BJ (cell line): ENCODE results near the gene HIGD1B. TPM values are rescaled to one million over a fixed set of nuclear protein-coding genes. Genes with fewer than 3 reads are reported as not detected.
A peak's percentile ranks its signal among the peaks of the same experiment; 100 is the strongest.
"Not testable (repeated sequence)": the region's sequence is repeated elsewhere in the genome, so short reads cannot be mapped to it uniquely, and the experiment has no call there.

Experiments used
- CTCF ChIA-PET: fragments of 350-600 bp; formaldehyde crosslinking; extraction: SDS; loops from one replicate; lab custom pipeline; 2021; ENCODE audit warnings: antibody characterized with exemption, inconsistent platforms; lab: Yijun Ruan, JAX
- POLR2A ChIA-PET: fragments of 300-600 bp; sonication (Branson Sonifier 250); formaldehyde crosslinking; extraction: SDS; loops from one replicate; lab custom pipeline; 2021; ENCODE audit warnings: antibody characterized with exemption; lab: Charles Lee
- DNase-seq: peaks from one replicate; pipeline ENCODE4 v3.0.0-alpha.2; 2011; ENCODE audit warnings: low read depth
- H3K27me3 ChIP-seq: 2 replicates; pipeline ENCODE4 v1.6.0; 2011; ENCODE audit warnings: low read length; ENCODE audit not compliant: control insufficient read depth, insufficient read depth
- H3K36me3 ChIP-seq: 2 replicates; pipeline ENCODE4 v1.5.1; 2011; ENCODE audit warnings: low read length; ENCODE audit not compliant: control insufficient read depth, insufficient read depth
- H3K4me3 ChIP-seq: 2 replicates; pipeline ENCODE4 v1.5.1; 2011; ENCODE audit warnings: low read depth, mild to moderate bottlenecking, control low read depth, low read length
- polyA plus RNA-seq: library from polyadenylated mRNA; depleted of rRNA; stranded (reverse); fragments of >200 nt; gene quantifications from 2 replicates; pipeline ENCODE4 v1.2.3, GENCODE V29; 2011
- TF ChIP-seq, protein P1 (sequence below): IDR thresholded peaks from 2 replicates; pipeline ENCODE4 v1.5.1; 2011; ENCODE audit warnings: low read depth, mild to moderate bottlenecking, control low read depth, inconsistent platforms, low read length, moderate library complexity; ENCODE audit not compliant: insufficient read depth

Gene HIGD1B
- polyA plus RNA-seq, 1 experiment = not detected

DNA sequence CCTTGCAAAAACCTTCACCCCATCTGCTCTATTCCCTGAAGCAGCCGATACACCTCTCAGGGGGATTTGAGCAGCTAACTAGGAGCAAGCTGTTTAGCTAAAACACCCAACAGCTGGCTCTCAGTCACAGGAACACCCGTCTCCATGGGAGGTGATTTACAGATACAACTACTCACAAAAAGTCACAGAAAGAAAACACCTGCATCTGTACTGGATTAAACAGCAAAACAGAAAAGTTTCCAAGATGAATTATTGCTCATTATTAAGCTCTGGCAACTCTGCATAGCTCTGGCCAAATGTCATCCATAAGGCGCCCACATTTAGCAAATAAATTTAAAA, 39.9 kb upstream of the HIGD1B start:
- H3K36me3 ChIP-seq = peaks cover 7% of the 10 kb centered on the region
- TF ChIP-seq, protein P1, sequence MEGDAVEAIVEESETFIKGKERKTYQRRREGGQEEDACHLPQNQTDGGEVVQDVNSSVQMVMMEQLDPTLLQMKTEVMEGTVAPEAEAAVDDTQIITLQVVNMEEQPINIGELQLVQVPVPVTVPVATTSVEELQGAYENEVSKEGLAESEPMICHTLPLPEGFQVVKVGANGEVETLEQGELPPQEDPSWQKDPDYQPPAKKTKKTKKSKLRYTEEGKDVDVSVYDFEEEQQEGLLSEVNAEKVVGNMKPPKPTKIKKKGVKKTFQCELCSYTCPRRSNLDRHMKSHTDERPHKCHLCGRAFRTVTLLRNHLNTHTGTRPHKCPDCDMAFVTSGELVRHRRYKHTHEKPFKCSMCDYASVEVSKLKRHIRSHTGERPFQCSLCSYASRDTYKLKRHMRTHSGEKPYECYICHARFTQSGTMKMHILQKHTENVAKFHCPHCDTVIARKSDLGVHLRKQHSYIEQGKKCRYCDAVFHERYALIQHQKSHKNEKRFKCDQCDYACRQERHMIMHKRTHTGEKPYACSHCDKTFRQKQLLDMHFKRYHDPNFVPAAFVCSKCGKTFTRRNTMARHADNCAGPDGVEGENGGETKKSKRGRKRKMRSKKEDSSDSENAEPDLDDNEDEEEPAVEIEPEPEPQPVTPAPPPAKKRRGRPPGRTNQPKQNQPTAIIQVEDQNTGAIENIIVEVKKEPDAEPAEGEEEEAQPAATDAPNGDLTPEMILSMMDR = no peak
- ChIA-PET CTCF (interaction anchor here (1.1 kb wide), 2 partner anchors 28 to 71 kb away, joined by 3 read pairs; no protein-coding TSS in a partner anchor), POLR2A (no interaction called here)
- H3K4me3 ChIP-seq = no peak overlapping the region
- no peak for DNase-seq
- H3K27me3 ChIP-seq = no peaks in the 10 kb centered on the region

DNA sequence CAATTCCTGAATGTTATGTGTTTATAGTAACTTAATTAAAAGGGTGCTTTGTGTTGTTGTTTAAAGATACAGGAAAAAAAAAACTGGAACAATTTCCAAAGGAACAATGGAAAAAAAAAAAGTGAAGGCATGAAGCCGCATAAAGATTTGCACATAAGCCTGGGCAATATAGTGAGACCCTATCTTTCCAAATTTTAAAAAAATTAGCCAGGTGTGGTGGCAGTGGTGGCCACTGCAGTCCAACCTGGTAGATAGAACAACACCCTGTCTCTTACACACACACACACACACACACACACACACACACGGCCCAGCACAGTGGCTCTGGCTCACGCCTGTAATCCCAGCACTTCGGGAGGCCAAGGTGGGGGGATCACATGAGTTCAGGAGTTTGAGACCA, 39.5 kb upstream of the HIGD1B start:
- no peak for DNase-seq
- TF ChIP-seq, protein P1 = no peak
- ChIA-PET POLR2A (no interaction called here), CTCF (interaction anchor here (1.1 kb wide), 1 partner anchor 70 kb away, joined by 3 read pairs; no protein-coding TSS in a partner anchor)
- no peak overlapping the region for H3K4me3 ChIP-seq
- peaks cover 7% of the 10 kb centered on the region for H3K36me3 ChIP-seq
- H3K27me3 ChIP-seq = no peaks in the 10 kb centered on the region

DNA sequence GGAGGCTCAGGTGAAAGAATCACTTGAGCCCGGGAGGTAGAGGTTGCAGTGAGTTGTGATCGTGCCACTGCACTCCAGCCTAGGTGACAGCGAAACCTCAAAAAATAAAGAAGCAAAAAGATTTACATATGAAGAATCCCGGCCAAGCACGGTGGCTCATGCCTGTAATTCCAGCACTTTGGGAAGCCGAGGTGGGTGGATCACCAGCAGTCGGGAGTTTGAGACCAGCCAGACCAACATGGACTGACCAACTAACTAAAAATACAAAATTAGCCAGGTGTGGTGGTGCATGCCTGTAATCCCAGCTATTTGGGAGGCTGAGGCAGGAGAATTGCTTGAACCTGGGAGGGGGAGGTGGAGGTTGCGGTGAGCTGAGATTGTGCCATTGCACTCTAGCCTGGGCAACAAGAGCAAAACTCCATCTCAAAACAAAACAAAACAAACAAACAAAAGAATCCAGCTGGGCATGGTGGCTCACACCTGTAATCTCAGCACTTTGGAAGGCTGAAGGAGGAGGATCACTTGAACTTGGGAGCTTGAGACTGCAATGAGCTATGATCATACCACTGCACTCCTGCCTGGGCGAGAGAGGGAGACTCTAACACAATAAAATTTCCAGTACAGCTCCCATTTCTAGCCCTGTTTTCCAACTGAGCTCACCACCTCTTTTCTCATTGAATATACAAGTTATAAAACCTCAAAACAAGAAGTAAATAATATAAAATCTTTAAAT, 38.9 kb upstream of the HIGD1B start:
- H3K4me3 ChIP-seq, DNase-seq, H3K36me3 ChIP-seq, POLR2A ChIA-PET, H3K27me3 ChIP-seq: not testable (repeated sequence)
- CTCF ChIA-PET = interaction anchor here (1.1 kb wide), 1 partner anchor 70 kb away, joined by 3 read pairs; no protein-coding TSS in a partner anchor

DNA sequence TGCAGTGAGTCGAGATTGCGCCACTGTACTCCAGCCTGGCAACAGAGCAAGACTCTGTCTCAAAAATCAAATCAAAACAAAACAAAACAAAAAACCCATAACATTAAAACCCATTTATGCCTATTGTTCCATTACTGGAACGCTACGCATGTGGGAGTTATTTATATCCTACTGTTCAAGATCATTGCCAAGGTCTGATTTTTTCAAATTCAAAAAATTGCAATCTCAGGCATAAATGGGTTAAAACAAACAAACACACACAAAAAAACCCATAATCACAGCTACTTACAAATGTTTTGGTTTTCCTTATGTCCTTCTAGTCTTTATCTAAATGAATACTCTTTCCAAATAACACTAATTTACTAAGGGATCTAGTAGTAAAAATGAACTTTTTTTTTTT, 35.4 kb upstream of the HIGD1B start:
- ChIA-PET CTCF (interaction anchor here (0.7 to 0.8 kb wide), 2 partner anchors 33 to 158 kb away, joined by 5 to 6 read pairs; no protein-coding TSS in a partner anchor), POLR2A (no interaction called here)
- no peak overlapping the region for H3K4me3 ChIP-seq
- no peaks in the 10 kb centered on the region for H3K27me3 ChIP-seq
- TF ChIP-seq, protein P1 = no peak
- DNase-seq = no peak
- H3K36me3 ChIP-seq = no peaks in the 10 kb centered on the region; the same call in 1 of the 2 replicates

DNA sequence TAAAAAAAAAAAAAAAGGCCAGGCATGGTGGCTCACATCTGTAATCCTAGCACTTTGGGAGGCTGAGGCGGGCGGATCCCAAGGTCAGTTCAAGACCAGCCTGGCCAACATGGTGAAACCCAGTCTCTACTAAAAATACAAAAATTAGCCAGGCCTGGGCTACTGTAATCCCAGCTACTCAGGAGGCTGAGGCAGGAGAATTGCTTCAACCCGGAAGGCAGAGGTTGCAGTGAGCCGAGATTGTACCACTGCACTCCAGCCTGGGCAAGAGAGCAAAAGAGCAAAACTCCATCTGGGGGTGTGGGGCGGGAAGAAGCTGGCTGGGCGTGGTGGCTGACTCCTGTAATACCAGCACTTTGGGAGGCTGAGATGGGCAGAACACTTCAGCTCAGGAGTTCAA, 29.2 kb upstream of the HIGD1B start:
- DNase-seq, H3K27me3 ChIP-seq, H3K4me3 ChIP-seq, POLR2A ChIA-PET, H3K36me3 ChIP-seq: not testable (repeated sequence)
- CTCF ChIA-PET = interaction anchor here (1.1 to 1.5 kb wide), 2 partner anchors 13 to 39 kb away, joined by 3 to 4 read pairs; no protein-coding TSS in a partner anchor

DNA sequence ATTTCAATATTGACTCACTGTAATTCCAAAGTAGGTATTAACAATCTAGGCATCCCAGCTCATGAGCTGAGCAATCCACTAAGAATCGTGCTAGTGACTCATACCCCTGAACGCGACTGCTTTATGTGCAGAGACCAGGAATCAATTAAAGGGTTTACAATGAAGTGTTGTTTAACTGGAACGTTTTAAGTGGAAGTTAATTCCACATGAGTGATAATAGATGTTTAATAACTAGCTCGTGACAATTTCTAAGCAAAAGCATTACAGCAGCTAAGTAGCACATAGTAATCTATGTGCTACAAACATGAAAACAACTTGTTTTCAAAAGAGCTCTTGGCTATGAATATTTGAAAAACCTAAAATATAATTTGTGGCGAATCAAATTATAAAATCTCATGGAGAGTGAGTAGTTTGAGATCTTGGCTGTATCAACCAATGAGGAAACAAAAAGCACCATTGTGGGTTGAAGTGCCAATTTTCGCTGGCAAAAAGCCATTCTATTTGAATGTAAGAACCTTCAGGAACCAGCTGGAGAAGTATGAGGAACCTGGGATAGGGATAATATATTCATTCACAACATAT, 27.0 kb upstream of the HIGD1B start:
- TF ChIP-seq, protein P1 = no peak
- H3K36me3 ChIP-seq = no peaks in the 10 kb centered on the region
- ChIA-PET POLR2A (interaction anchor here (0.6 to 0.7 kb wide), 2 partner anchors 15 to 69 kb away, joined by 3 to 7 read pairs; no protein-coding TSS in a partner anchor), CTCF (interaction anchor here (0.6 to 1.5 kb wide), 4 partner anchors 20 to 201 kb away, joined by 3 to 8 read pairs (median 4); no protein-coding TSS in a partner anchor)
- DNase-seq = peak; percentile 84
- H3K27me3 ChIP-seq = no peaks in the 10 kb centered on the region
- no peak overlapping the region for H3K4me3 ChIP-seq

DNA sequence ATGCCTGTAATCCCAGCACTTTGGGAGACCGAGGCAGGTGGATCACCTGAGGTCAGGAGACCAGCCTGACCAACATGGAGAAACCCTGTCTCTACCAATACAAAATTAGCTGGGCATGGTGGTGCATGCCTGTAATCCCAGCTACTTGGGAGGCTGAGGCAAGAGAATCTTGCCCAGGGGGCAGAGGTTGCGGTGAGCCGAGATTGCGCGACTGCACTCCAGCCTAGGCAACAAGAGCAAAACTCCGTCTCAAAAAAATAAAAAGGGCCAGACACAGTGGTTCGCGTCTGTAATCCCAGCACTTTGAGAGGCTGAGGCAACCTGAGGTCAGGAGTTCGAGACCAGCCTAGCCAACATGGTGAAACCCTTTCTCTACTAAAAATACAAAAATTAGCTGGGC, 22.4 kb upstream of the HIGD1B start:
- CTCF ChIA-PET = interaction anchor here (0.6 to 2.2 kb wide), 3 partner anchors 22 to 231 kb away, joined by 3 to 8 read pairs (median 3); no protein-coding TSS in a partner anchor
- H3K27me3 ChIP-seq, DNase-seq, H3K36me3 ChIP-seq, H3K4me3 ChIP-seq, POLR2A ChIA-PET: not testable (repeated sequence)
